Body of pancreas (tissue), 2 donors: Measurements from ENCODE around the gene RSPH10B2. TPM values are rescaled to one million over a fixed set of nuclear protein-coding genes. Genes with fewer than 3 reads are reported as not detected.

ENCODE experiments used
- total RNA-seq, 2 donors: library from RNA; depleted of rRNA; stranded (reverse); fragments of >200 nt; gene quantifications; one replicate each; pipeline ENCODE4 v1.1.0, GENCODE V29; 2016

RSPH10B2 gene
- total RNA-seq, 2 donors from 2014 or later = not detected

Other genes starting within 250 kb of the RSPH10B2 start
- 1 to 10 TPM; 1.0 to 1.6 TPM for gene GRID2IP, start 202.6 kb upstream of the RSPH10B2 start, total RNA-seq
- 10 to 100 TPM; 19.1 to 35.5 TPM for gene ZDHHC4, start 176.6 kb upstream of the RSPH10B2 start, total RNA-seq
- gene INTS15, start 164.1 kb upstream of the RSPH10B2 start, total RNA-seq = 10 to 100 TPM; 25.7 to 40.5 TPM
- 10 to 100 TPM in 1 of 2 donors, 1 to 10 TPM in 1; 3.6 to 11.2 TPM for gene ZNF853, start 138.5 kb upstream of the RSPH10B2 start, total RNA-seq
- gene ZNF316, start 116.8 kb upstream of the RSPH10B2 start, total RNA-seq = 10 to 100 TPM; 29.1 to 69.5 TPM
- gene ZNF12, start 47.2 kb upstream of the RSPH10B2 start, total RNA-seq = 10 to 100 TPM; 13.0 to 22.7 TPM
- gene CCZ1B, start 72.2 kb downstream of the RSPH10B2 start, total RNA-seq = 10 to 100 TPM in 1 of 2 donors, 1 to 10 TPM in 1; 8.0 to 50.4 TPM